Upper lobe of left lung (tissue), 6 donors: ENCODE results near the gene HECTD4. TPM values are rescaled to one million over a fixed set of nuclear protein-coding genes. Genes with fewer than 3 reads are reported as not detected.

ENCODE experiments used
- ATAC-seq, 2 donors: fragments of 200-7000 bp; cut with Tn5 transposase; one replicate each; pipeline ENCODE4 v1.9.1; 2022; ENCODE audit warnings: mild to moderate bottlenecking in 2 of 2, moderate library complexity in 2 of 2; ENCODE audit not compliant: low FRiP score in 2 of 2
- DNase-seq, 2 donors: peaks; one replicate each; pipeline ENCODE4 v3.0.0-alpha.2; 2019 to 2020
- H3K27ac ChIP-seq, 4 donors: fragments of 200-600 bp; sonication (generic); one replicate each; pipeline ENCODE4 v1.5.1; 2016 to 2019
- H3K27me3 ChIP-seq, 4 donors: fragments of 200-600 bp; sonication (generic); one replicate each; pipeline ENCODE4 v1.5.1; 2017 to 2019
- H3K36me3 ChIP-seq, 4 donors: fragments of 200-600 bp; sonication (generic); one replicate each; pipeline ENCODE4 v1.5.1; 2016 to 2019
- H3K4me1 ChIP-seq, 4 donors: fragments of 200-600 bp; sonication (generic); one replicate each; pipeline ENCODE4 v1.5.1; 2018 to 2019
- H3K4me3 ChIP-seq, 4 donors: fragments of 200-600 bp; sonication (generic); one replicate each; pipeline ENCODE4 v1.5.1; 2017 to 2019; ENCODE audit warnings: mild to moderate bottlenecking in 2 of 4, moderate library complexity in 1 of 4
- H3K9me3 ChIP-seq, 4 donors: fragments of 200-600 bp; sonication (generic); one replicate each; pipeline ENCODE4 v1.5.1; 2018 to 2019
- CTCF ChIP-seq, 6 experiments: fragments of 450-650 bp in 4 of 6; fragments of 200-600 bp in 2 of 6; sonication (generic) in 2 of 6; IDR thresholded peaks; one replicate each; pipeline ENCODE4 v1.5.1; 2016 to 2019; ENCODE audit warnings: antibody characterized with exemption in 6 of 6
- EP300 ChIP-seq, 4 donors: sonication (generic); formaldehyde crosslinking; IDR thresholded peaks; one replicate each; pipeline ENCODE4 v1.5.1; 2017; ENCODE audit warnings: antibody characterized with exemption in 4 of 4, control low read depth in 2 of 4
- POLR2A ChIP-seq, 4 donors: fragments of 450-650 bp; IDR thresholded peaks; one replicate each; pipeline ENCODE4 v1.5.1; 2016 to 2017; ENCODE audit warnings: antibody characterized with exemption in 4 of 4, mild to moderate bottlenecking in 2 of 4
- POLR2AphosphoS5 ChIP-seq, 2 donors: sonication (generic); formaldehyde crosslinking; IDR thresholded peaks; one replicate each; pipeline ENCODE4 v1.5.1; 2017; ENCODE audit warnings: antibody characterized with exemption in 2 of 2
- WGBS, 2 donors: methylation state at CpG; one replicate each; pipeline ENCODE4 v1.1.5; 2017 to 2018; 5-methylcytosine and 5-hydroxymethylcytosine counted together
- total RNA-seq, 6 donors: library from RNA; depleted of rRNA in 4 of 6; stranded (reverse); fragments of >200 nt in 4 of 6; gene quantifications; one replicate each; pipeline versions ENCODE4 v1.1.0 to v1.2.1, GENCODE V29; 2016 to 2021
- donor health status: DM: no; HTN: no; CAD: no; lungs with moderate emphysema.
- donor health status: DM: no; HTN: yes; CAD: no; lungs with severe emphysema.

HECTD4 gene
- total RNA-seq, 6 donors from 2014 or later: 34.1 to 196 (median 50.0) TPM

GRCh38 chr12:112167031-112167461 lies 215.2 kb downstream of the HECTD4 start:
- no peak overlapping the region for H3K27ac ChIP-seq

GRCh38 chr12:112166051-112167015 lies 215.9 kb downstream of the HECTD4 start:
- no peak for TF ChIP-seq POLR2A (IDR thresholded peaks at IDR 0.05)
- no peak for TF ChIP-seq CTCF (IDR thresholded peaks at IDR 0.05)
- TF ChIP-seq EP300 (IDR thresholded peaks at IDR 0.05): no peak
- WGBS, 2 donors: 93 to 96% methylated on average over 8 to 22 of the region's 26 CpGs
- Histone ChIP-seq H3K4me1 (no peaks in the 10 kb centered on the region), H3K36me3 (peaks cover 10 to 65% (median 40%) of the 10 kb centered on the region in 4 donors), H3K4me3 (no peak overlapping the region), H3K9me3 (no peaks in the 10 kb centered on the region), H3K27ac (no peak overlapping the region), H3K27me3 (no peaks in the 10 kb centered on the region)
- DNase-seq: no peak
- ATAC-seq: no peak

More at GRCh38 chr12:112167031-112167461, 215.2 kb downstream of the HECTD4 start:
- no peaks in the 10 kb centered on the region for H3K9me3 ChIP-seq
- 99 to 100% methylated on average over 7 to 12 of the region's 12 CpGs for WGBS, 2 donors
- no peak for TF ChIP-seq POLR2AphosphoS5 (IDR thresholded peaks at IDR 0.05)
- no peak for TF ChIP-seq POLR2A (IDR thresholded peaks at IDR 0.05)
- no peak for TF ChIP-seq CTCF (IDR thresholded peaks at IDR 0.05)
- no peak for TF ChIP-seq EP300 (IDR thresholded peaks at IDR 0.05)
- no peaks in the 10 kb centered on the region for H3K27me3 ChIP-seq
- DNase-seq (no peak), ATAC-seq (no peak)
- no peak overlapping the region for H3K4me3 ChIP-seq
- H3K36me3 ChIP-seq: peaks cover 6 to 63% (median 40%) of the 10 kb centered on the region in 4 donors
- no peaks in the 10 kb centered on the region for H3K4me1 ChIP-seq

- ATAC-seq (no peak), DNase-seq (no peak)
- TF ChIP-seq CTCF (IDR thresholded peaks at IDR 0.05): no peak
- no peak for TF ChIP-seq POLR2AphosphoS5 (IDR thresholded peaks at IDR 0.05)
- no peak for TF ChIP-seq POLR2A (IDR thresholded peaks at IDR 0.05)
- no peak for TF ChIP-seq EP300 (IDR thresholded peaks at IDR 0.05)
- Histone ChIP-seq H3K27ac (no peak overlapping the region), H3K27me3 (no peaks in the 10 kb centered on the region), H3K4me1 (no peaks in the 10 kb centered on the region), H3K36me3 (peaks cover 6 to 65% (median 40%) of the 10 kb centered on the region in 4 donors), H3K4me3 (no peak overlapping the region), H3K9me3 (no peaks in the 10 kb centered on the region)
- 99% methylated on average over 9 of the region's 13 CpGs for WGBS, 2 donors
Observed at GRCh38 chr12:112165624-112166023, 216.6 kb downstream of the HECTD4 start.

- Histone ChIP-seq H3K36me3 (peaks cover 13 to 68% (median 52%) of the 10 kb centered on the region in 4 donors), H3K27me3 (no peaks in the 10 kb centered on the region), H3K4me1 (no peaks in the 10 kb centered on the region), H3K27ac (no peak overlapping the region), H3K9me3 (no peaks in the 10 kb centered on the region), H3K4me3 (no peak overlapping the region)
- WGBS, 2 donors: 94% methylated on average over 22 to 25 of the region's 26 CpGs
- peak in 1 of 2 donors; percentile 79 for DNase-seq
- ATAC-seq: no peak
- TF ChIP-seq POLR2A (IDR thresholded peaks at IDR 0.05): no peak
- TF ChIP-seq EP300 (IDR thresholded peaks at IDR 0.05): no peak
- TF ChIP-seq POLR2AphosphoS5 (IDR thresholded peaks at IDR 0.05): no peak
- TF ChIP-seq CTCF (IDR thresholded peaks at IDR 0.05): no peak
Observed at GRCh38 chr12:112164011-112164660, 218.1 kb downstream of the HECTD4 start.
